Muscle layer of duodenum (tissue), 2 donors: ENCODE results near the gene C5orf46.
"Not testable (repeated sequence)": the region's sequence is repeated elsewhere in the genome, so short reads cannot be mapped to it uniquely, and the experiment has no call there.

ENCODE experiments used
- H3K27ac ChIP-seq: one replicate; pipeline ENCODE4 v1.7.0; 2013; ENCODE audit warnings: mild to moderate bottlenecking, low read length
- H3K27me3 ChIP-seq: one replicate; pipeline ENCODE4 v1.7.0; 2013; ENCODE audit warnings: low read depth, mild to moderate bottlenecking, control low read depth, low read length
- H3K36me3 ChIP-seq, 2 donors: one replicate each; pipeline ENCODE4 v1.7.0; 2013; ENCODE audit warnings: low read length in 2 of 2, control low read depth in 1 of 2, mild to moderate bottlenecking in 1 of 2; ENCODE audit not compliant: insufficient read depth in 2 of 2, control insufficient read depth in 1 of 2
- H3K4me1 ChIP-seq, 2 donors: one replicate each; pipeline ENCODE4 v1.7.0; 2013; ENCODE audit warnings: low read length in 2 of 2, mild to moderate bottlenecking in 2 of 2, control low read depth in 1 of 2, moderate library complexity in 1 of 2; ENCODE audit not compliant: insufficient read depth in 2 of 2, control insufficient read depth in 1 of 2
- H3K4me3 ChIP-seq, 2 donors: one replicate each; pipeline ENCODE4 v1.7.0; 2013; ENCODE audit warnings: low read length in 2 of 2, low read depth in 1 of 2, mild to moderate bottlenecking in 1 of 2
- H3K9me3 ChIP-seq, 2 donors: one replicate each; pipeline ENCODE4 v1.7.0; 2013; ENCODE audit warnings: low read length in 2 of 2, control low read depth in 1 of 2, mild to moderate bottlenecking in 1 of 2; ENCODE audit not compliant: control insufficient read depth in 1 of 2
- donor health status: healthy.

C5orf46 gene

GRCh38 chr5:147874118-147874875 is 32.0 kb downstream of the C5orf46 start:
- H3K9me3 ChIP-seq, H3K4me1 ChIP-seq, H3K36me3 ChIP-seq, H3K4me3 ChIP-seq, H3K27me3 ChIP-seq, H3K27ac ChIP-seq: not testable (repeated sequence)

- H3K36me3 ChIP-seq, H3K27me3 ChIP-seq, H3K9me3 ChIP-seq, H3K27ac ChIP-seq, H3K4me1 ChIP-seq, H3K4me3 ChIP-seq: not testable (repeated sequence)
Measured at GRCh38 chr5:147872744-147873435, 33.4 kb downstream of the C5orf46 start.

GRCh38 chr5:147871980-147872549 is 34.3 kb downstream of the C5orf46 start:
- H3K4me1 ChIP-seq, H3K9me3 ChIP-seq, H3K36me3 ChIP-seq, H3K27ac ChIP-seq, H3K27me3 ChIP-seq, H3K4me3 ChIP-seq: not testable (repeated sequence)

- H3K4me3 ChIP-seq, H3K27ac ChIP-seq, H3K4me1 ChIP-seq, H3K9me3 ChIP-seq, H3K36me3 ChIP-seq, H3K27me3 ChIP-seq: not testable (repeated sequence)
Measured at GRCh38 chr5:147869892-147870291, 36.4 kb downstream of the C5orf46 start.

GRCh38 chr5:147869112-147869511 is 37.2 kb downstream of the C5orf46 start:
- H3K27me3 ChIP-seq: no peaks in the 10 kb centered on the region
- H3K4me1 ChIP-seq: peaks cover 0 to 2% of the 10 kb centered on the region in 2 donors
- H3K27ac ChIP-seq: no peak overlapping the region
- no peaks in the 10 kb centered on the region for H3K9me3 ChIP-seq
- no peaks in the 10 kb centered on the region for H3K36me3 ChIP-seq
- H3K4me3 ChIP-seq: no peak overlapping the region

- Histone ChIP-seq H3K4me3 (no peak overlapping the region), H3K27ac (no peak overlapping the region), H3K4me1 (peaks cover 0 to 11% of the 10 kb centered on the region in 2 donors), H3K27me3 (no peaks in the 10 kb centered on the region), H3K36me3 (no peaks in the 10 kb centered on the region), H3K9me3 (no peaks in the 10 kb centered on the region)
Measured at GRCh38 chr5:147863454-147864158, 42.7 kb downstream of the C5orf46 start.

- H3K27me3 ChIP-seq: no peaks in the 10 kb centered on the region
- no peak overlapping the region for H3K27ac ChIP-seq
- H3K36me3 ChIP-seq: no peaks in the 10 kb centered on the region
- no peak overlapping the region for H3K4me3 ChIP-seq
- H3K4me1 ChIP-seq: peaks cover 0 to 11% of the 10 kb centered on the region in 2 donors
- H3K9me3 ChIP-seq: no peaks in the 10 kb centered on the region
Measured at GRCh38 chr5:147860641-147861025, 45.7 kb downstream of the C5orf46 start.

- Histone ChIP-seq H3K4me3 (no peak overlapping the region), H3K27me3 (no peaks in the 10 kb centered on the region)
Measured at GRCh38 chr5:147859962-147860640, 46.2 kb downstream of the C5orf46 start.

GRCh38 chr5:147858565-147858964 is 47.8 kb downstream of the C5orf46 start:
- H3K36me3 ChIP-seq: no peaks in the 10 kb centered on the region
- peaks cover 0 to 4% of the 10 kb centered on the region in 2 donors for H3K4me1 ChIP-seq
- H3K27me3 ChIP-seq: no peaks in the 10 kb centered on the region
- H3K27ac ChIP-seq: no peak overlapping the region
- no peaks in the 10 kb centered on the region for H3K9me3 ChIP-seq
- no peak overlapping the region for H3K4me3 ChIP-seq

More at GRCh38 chr5:147859962-147860640, 46.2 kb downstream of the C5orf46 start:
- Histone ChIP-seq H3K9me3 (no peaks in the 10 kb centered on the region), H3K27ac (no peak overlapping the region), H3K36me3 (no peaks in the 10 kb centered on the region), H3K4me1 (peaks cover 0 to 11% of the 10 kb centered on the region in 2 donors)

GRCh38 chr5:147857302-147858129 is 48.8 kb downstream of the C5orf46 start:
- Histone ChIP-seq H3K9me3 (no peaks in the 10 kb centered on the region), H3K27ac (no peak overlapping the region), H3K4me1 (no peaks in the 10 kb centered on the region), H3K36me3 (no peaks in the 10 kb centered on the region), H3K4me3 (no peak overlapping the region), H3K27me3 (no peaks in the 10 kb centered on the region)
